Activated T-cell treated with anti-CD3 and anti-CD28 coated beads for 48 hours (primary cell): ENCODE data around the gene FBH1.

Experiments
- DNase-seq: peaks from one replicate; pipeline ENCODE4 v3.0.0-alpha.2; 2020; ENCODE audit warnings: low read depth

Gene FBH1

DNA sequence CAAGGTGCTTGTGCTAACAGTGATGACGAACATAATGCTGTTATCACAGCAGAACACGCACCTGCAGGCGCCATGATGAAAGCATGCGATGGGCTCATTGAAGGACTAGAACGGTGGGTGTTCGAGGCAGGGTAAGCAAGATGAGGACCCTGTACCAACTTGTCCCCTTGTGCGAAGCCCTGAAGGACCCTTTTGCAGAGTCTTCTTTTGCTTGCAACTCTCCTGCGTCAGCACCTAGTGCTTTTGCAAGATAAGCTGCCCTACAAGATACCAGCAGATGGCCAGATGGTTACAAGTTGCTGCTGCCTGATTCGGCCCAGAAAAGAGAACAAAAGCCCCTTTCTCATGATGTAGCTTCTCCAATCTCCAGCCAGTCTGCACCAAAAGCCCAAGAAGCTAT is 91.5 kb downstream of the FBH1 start:
- no peak for DNase-seq

DNA sequence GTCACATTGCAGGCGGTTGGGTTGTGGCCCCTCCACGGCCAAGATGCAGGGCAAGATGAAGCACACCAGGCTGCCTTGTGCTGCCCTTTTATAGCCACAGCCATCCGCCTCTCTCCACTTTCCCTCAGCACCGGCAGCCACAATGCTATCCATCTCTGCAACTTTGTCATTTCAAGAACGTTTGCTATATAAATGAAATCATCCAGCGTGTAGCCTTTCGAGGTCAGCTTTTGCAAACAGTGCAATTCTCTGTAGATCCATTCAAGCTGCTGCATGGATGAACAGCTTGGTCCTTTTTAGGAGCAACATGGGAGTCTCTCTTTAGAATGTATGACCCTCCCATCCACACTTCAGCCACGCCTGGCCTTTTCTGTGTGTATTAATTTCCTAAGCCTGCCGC is 93.7 kb downstream of the FBH1 start:
- no peak for DNase-seq

DNA sequence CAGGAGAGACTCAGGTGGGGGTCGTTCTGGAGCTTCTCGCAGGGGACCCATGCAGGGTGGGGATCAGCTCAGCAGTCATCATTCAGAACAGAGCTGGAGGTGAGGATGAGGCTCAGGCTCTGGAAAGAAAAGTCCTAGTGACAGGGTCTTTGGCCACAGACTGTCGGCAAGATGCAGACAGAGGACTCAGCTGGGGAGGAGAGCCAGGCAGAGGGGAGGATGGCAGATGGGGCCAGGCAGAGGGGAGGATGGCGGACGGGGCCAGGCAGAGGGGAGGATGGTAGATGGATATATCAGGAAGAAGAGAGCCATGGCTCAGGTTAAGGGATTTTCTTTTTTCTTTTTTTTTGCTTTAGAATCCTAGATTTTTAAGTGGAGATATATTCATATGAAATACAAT is 95.0 kb downstream of the FBH1 start:
- DNase-seq = no peak
